DMS153 (cell line): Measurements from ENCODE around the gene CTIF.

Source experiments
- DNase-seq: peaks from one replicate; lab custom pipeline; 2025; lab: John Stamatoyannopoulos, UW

Gene CTIF

GRCh38 chr18:48552130-48552529 lies 13.3 kb downstream of the CTIF start:
- no peak for DNase-seq

DNA sequence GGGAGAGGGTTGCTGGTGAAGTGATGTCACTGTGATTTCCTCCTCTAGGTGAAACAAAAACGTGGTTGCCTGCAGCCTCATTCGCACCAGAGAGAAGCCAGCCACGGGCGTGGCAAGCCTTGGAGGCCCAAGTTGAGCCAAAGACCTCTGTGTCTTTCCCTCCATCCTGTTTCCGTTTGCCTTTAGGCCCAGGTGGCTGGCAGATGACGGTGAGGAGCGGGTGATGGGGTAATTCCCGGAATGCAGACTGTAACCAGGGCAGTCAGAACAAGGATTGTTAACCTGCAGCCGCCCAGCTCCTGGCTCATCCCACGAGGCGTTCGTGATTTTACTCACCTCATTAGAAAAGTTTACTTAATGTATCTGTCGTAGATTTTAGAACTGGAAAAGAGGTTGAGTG lies 14.4 kb downstream of the CTIF start:
- DNase-seq, result no peak

DNA sequence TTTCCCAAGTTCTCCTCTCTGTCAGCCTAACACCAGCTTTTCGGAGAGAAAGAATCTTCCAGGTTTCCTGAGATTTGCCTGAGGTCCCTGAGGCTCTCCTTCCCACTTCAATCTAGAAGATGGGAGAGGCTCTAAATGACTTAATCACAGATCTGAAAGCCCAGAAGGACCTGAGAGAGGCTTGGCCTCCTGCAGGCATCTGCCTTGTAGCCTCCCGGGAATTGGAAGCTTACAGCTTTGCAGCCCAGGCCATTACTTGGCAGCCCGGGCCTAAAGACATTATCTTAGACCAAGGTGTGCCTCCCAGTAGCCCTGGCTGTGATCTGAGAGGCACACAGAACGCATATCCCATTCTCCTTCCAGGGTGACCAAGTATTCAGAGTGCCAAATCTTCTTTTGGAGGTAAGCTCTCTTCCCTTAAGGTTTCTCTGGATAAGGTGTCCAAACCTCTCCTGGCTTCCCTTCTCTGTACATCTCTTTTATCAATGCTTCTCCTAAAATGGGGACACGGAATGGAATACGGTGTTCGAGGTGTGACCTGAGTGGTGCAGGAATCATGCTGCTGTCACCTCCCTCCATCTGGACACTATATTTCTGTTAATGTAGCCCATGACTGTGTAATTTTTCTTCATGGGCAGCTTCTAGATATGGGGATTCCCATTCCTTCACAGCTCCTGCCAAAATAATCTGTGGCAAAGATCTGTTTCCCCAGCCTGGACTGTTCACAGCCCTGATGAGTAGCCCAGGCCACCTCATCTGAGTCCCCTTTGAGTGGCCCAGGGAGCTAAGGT lies 16.0 kb downstream of the CTIF start:
- DNase-seq, result no peak

DNA sequence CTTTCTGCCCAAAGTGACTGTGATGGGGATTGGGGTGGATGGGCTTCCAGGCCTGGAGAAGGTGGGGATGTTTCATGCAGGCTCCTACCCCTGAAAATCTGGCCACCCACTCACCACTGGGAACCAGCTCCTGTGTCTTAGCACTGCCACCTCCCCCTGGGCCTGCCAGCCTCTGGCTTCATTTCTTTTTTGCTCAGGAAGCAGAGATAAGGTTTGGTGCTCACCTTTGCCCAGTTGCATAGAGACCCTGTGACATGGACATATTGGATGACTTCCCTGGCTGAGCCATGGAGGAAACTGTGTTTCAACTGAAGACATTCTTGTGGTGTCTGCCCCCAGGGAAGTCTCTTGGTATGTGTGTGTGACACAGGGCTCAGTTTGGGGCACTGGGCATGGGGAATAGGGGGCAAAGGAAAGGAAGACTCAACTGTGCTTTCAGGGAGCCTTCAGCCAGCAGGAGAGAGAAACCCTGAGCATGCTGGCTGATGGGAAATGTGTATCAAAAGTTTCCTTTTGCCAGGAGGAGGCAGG lies 16.7 kb downstream of the CTIF start:
- DNase-seq, result no peak

DNA sequence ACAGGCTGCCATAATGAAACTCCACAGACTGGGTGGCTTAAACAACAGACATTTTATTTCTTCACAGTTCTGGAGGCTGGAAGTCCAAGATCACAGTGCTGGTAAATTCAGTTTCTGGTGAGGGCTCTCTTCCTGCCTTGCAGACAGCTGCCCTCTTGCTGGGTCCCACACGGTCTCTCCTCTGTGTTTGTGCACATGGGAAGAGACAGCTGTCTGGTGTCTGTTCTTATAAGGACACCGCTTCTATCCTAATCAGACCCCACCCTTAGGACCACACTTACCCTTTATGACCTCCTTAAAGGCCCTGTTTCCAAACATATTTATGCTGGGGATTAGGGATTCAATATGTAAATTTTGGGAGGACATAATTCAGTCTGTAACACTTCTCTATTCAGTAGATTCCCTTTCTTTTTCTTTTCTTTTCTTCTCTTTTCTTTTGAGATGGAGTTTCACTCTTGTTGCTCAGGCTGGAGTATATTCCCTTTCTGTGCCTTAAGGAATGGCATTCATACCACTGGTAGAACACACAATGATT lies 18.9 kb downstream of the CTIF start:
- DNase-seq, result no peak

DNA sequence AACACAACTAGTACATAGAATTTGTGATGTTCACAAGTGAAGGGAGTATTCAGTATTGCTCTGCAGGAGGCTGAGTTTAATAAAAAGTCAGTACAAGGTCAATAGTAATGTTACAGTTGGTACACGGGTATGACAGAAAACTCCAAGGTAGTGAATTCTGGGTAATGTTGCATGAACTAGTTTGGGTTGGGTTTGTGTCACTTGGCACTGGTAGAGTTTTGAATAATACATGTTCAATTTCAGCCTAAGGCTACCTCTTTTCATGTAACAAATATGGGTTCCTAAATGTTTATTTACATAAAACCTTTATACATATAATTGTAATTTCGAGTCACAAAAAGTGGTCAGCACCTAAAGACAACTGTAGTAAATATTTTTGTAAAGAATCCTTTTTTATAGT lies 19.4 kb downstream of the CTIF start:
- DNase-seq, result no peak

DNA sequence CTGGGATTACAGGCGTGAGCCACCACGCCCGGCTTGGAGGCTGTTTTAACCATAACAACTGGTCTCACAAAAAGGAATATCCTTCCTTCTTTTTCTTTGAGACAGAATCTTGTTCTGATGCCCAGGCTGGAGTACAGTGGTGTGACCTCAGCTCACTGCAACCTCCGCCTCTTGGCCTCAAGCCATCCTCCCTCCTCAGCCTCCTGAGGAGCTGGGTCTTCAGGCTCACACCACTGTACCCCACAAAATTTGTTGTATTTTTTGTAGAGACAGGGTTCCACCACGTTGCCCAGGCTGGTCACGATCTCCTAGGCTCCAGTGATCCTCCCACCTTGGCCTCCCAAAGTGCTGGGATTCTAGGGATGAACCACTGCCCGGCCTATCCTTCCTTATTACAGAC lies 21.7 kb downstream of the CTIF start:
- DNase-seq, result no peak

DNA sequence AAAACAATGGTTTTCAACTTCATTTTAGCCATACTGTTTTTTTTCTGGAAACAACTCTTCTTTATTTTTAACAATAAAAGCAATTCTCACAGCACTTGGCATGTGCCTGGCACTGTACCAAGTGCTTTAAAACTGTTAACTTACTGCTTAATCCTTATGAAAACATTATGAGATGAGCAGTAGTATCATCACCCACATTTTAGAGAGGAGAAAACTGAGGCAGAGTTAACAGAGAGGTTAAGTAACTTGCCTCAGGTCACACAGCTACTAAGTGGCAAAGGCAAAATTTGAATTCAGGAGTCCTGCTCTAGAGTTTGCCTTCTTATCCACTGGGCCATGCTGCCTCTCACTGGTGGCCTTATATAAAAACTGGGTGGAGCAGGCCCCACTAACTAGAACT lies 23.2 kb downstream of the CTIF start:
- no peak for DNase-seq

DNA sequence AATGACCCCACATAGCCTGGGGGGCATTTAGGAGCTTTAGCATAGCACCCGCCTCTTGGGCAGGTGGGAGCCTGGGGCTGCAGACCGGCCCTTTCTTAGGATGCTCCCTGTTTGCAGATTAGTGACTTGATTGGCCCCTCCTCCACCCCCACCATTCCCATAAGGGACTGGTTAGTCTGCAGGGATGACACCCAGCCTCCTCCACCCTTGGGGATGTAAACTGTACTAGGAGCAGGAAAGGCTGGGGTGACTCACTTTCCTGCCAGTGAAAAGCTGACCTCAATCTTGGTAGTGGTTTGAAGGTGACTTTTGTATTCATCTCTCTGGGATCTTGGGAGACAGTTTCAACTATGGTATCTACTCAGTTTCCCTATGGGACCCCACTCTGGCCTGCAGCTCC lies 24.2 kb downstream of the CTIF start:
- no peak for DNase-seq

DNA sequence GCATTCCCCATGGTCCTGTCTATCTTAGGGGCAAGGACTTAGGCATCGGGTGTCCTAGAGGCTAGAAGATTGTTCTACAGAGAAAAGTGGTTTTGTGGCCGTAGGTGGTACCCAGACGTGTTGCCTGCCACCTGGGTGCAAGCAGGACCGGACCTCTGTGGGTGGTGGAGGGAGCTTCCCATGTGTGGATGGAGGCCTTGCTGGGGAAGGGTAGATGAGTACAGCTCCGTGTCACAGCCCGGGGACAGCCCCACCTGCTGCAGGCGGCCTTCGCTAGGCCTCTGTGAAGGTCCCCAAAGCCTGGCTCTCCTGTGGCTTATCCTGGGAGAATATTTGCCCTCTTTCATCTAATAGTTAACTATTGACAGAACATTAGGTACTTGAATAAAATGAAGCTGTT lies 25.3 kb downstream of the CTIF start:
- no peak for DNase-seq

GRCh38 chr18:48565105-48565504 lies 26.3 kb downstream of the CTIF start:
- no peak for DNase-seq

- DNase-seq, result no peak
Observed at GRCh38 chr18:48566589-48566988, 27.8 kb downstream of the CTIF start.

- DNase-seq, result no peak
Observed at GRCh38 chr18:48567388-48567787, 28.6 kb downstream of the CTIF start.

DNA sequence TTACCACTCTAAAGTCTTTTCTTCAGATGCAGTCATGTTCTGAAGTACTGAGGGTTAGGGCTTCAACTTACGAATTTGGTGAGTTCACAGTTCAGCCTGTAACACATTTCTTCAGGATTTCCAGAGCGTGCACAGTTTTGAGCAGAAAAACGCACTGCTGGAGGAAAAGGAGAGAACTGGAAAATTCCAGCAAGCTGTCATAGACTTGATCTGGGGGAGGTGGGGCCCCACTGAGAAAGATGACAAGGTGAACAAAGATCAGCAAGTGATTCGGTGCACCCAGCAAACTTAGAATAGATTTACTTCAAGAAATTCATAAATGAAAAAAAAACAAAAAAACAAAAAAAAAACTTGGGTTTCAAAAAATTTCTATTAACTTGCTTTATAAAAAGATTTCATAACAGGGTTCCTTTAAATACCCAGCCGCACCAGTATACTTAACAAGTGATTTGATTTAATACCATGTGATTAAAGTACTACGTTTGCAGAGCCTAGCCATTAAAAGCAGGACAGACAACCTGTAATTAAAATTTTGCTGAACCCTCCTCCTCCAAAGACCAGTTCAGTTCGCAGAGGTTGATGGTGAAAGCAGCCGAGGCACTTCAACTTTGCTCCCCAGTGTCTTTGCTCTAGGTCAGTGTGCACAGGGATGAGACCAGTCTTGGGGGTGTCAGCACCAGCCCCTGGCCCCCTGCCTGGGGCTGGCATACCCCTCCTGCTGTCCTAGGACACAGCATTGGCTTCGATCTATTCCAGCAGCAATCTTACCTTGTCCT lies 30.5 kb downstream of the CTIF start:
- no peak for DNase-seq

- peak; percentile 39 for DNase-seq
Observed at GRCh38 chr18:48569915-48570264, 31.1 kb downstream of the CTIF start.

GRCh38 chr18:48570313-48570712 lies 31.5 kb downstream of the CTIF start:
- DNase-seq, result no peak

DNA sequence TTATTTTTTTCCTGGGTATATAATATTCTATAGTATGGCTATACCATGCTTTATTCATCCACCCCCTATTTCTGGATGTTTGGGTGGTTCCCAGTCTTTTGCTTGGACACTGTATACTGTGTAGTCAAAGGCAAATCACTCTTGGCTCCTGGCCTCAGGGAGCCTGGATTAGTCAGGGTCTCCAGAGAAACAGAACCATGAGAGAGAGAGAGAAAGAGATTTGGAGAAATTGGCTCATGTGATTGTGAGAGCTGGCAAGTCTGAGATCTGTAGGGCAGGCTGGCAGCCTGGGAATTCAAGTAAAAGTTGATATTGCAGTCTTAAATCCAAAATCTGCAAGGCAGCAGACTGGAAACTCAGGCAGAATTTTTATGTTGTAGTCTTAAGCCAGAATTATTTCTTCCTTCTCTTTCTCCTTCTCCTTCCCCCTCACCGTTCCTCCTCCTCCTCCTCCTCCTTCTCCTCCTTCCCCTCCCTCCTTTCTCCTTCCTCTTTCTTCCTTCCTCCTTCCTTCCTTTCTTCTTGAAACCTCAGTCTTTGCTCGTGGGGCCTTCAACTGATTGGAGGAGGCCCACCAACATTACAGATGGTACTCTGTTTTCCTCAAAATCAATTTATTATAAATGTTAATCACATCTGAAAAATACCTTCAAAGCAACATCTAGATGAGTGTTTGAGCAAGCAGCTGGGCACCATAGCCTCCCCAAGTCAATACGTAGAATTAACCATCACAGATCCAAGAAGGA lies 33.0 kb downstream of the CTIF start:
- DNase-seq, result no peak

GRCh38 chr18:48572402-48573126 lies 33.7 kb downstream of the CTIF start:
- no peak for DNase-seq

DNA sequence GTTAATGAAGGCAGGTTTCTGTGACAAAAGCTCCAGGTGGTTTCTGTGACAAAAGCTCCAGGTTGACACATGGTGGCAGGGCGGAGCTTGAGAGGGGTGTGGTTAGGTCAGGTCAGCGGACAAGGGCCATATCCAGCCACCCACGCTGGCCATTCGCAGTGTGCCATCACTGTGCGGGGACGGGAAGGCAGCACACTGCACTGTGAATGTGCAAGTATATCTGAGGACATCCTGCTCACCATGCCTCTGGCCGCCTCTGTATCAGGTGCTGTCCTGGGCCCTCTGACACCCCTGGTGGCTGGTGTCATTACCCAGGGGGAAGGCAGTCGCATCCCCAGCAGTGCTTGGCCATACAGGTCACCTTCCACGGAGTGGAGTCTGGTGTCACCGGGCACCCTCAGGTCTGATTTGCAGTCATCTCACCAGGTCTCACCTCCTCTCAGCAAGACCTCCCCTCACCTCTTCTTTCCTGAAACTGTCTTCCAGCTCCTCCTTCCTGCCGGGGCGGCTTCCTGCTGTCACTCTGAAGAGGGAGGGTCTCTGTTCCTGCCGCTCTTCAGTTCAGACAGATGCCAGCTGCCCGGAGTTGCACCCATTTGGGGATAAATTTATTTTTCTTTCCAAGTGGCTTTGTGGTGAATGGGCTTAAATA lies 34.9 kb downstream of the CTIF start:
- DNase-seq, result no peak

GRCh38 chr18:48574667-48575300 lies 36.0 kb downstream of the CTIF start:
- no peak for DNase-seq

DNA sequence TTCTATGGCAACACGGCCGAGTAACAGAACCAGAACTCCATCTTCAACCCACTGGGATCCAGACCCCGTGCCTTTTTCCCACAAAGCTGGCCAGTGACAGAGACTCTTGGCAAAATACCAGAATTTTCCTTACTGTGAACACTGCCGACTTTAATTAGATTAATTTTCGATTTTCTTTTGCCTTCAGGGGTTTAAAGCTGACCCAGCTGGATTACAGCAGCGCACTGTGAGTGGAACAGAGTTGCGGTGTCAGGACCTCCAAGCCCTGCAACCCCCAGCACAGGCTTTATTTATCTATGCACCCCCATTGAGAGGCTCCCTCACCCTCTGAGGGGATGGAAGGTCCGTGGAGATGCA lies 36.4 kb downstream of the CTIF start:
- no peak for DNase-seq
